HG02763 (cell line): Measurements from ENCODE around the gene OR2D3.
"Not testable (repeated sequence)": the region's sequence is repeated elsewhere in the genome, so short reads cannot be mapped to it uniquely, and the experiment has no call there.

ENCODE experiments used
- ATAC-seq: cut with Tn5 transposase; IDR thresholded peaks from one replicate; pipeline ENCODE4 v1.9.1; 2021; ENCODE audit warnings: mild to moderate bottlenecking, moderate library complexity; ENCODE audit not compliant: unreplicated experiment

Gene OR2D3

DNA sequence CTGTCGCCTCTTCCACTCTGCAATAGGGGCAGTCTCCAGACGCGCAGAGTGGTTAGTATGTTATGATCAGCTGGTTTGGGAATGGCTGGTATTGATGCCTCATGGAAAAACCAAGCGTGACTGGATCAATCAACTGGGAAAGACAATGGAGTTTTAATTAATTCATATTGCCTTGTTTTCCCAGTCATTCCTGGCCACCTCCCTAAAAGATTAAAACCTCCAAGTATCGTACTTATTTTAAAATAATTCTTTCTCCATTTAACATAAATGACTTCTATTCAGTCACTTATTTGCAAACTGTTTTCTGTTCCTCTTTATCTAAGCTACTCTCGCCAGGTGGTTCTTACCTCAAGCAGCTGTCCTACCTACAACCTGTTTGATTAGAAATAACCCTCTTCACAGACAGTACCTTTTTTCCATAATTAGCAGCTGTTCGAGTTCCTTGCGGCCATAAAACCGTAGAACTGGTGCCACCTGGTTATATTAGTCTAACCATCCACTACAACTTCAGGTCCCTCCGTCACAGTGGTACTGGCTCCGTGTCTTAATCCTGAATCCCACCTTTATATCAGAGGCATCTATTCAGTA is 6.3 kb downstream of the OR2D3 start:
- peak; percentile 68 for ATAC-seq

DNA sequence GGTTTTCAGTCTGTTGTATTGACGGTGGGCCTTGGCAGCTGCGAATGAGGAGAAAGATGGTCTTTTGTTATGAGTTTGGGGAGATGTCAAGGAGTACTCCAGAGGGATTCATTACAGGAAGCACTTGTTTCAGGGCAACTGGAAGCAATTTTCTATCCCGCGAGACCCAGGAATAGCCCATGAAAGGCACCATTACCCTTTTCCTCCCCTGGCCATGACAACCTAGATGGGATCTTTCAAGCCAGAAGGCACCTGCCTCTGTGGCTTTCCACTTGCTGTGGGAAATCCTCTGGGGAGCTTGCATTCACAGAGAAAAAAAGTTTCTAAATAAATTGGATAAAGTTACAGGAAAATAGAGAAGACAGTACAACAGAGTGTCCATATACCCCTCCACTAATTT is 8.1 kb downstream of the OR2D3 start:
- no peak for ATAC-seq

DNA sequence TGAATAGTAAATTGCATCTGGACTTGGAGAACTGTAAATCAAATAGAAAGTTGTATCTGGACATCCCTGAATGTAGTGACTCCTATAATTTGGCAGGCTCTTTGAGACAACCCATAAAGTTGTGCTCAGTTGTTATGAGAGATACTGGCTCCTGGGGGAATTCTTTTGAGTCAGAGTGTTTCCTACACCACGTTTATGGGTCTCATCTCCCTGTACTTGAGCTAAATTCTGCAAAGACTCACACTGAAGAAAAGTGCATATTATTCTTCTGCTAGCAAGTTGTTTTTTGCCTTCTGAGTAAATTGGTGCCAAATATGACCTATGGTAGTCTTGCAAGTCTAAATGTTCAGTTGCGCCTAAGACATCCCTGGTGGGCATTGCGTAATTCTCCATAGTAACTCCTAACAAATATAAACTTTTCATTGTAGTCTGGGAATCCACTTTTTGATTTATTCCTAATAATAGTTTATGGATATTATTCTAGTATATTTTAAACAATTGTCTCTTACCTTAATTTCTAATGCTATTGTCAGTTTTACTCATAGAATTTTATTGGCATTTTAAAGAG is 10.4 kb downstream of the OR2D3 start:
- ATAC-seq = no peak

DNA sequence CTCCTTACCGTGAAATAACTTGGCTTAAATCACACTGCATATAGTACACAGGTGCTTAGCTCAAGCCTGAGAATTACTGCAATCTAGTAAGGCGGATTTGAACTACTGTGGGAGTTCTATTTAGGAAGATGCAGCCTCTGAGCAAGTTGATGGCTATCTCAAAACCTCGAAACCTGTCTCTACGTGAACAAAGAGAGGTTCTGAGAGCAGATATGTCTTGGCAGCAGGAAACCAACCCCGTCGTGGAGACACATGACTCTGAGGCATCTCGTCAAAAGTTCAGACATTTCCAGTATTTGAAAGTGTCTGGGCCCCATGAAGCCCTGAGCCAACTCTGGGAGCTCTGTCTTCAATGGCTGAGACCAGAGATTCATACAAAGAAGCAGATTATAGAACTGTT is 11.3 kb downstream of the OR2D3 start:
- no peak for ATAC-seq

DNA sequence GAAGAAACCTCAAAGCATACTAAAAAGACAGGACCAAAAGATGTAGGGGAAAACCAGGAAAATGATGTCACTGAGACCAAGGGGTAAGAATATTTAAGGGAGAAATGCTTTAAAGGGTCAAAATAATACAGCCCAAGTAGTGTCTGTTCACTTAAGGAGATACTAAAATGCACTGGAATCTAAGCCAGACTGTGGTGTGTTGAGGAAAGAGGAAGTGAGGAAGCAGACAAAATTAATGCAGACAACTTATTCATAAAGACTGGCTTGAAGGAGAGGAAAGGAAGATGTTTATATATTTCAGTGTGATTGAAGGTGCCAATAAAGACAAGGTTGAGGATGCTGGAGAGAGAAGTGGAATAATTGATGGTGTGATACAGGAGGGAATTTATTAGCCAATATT is 21.2 kb downstream of the OR2D3 start:
- no peak for ATAC-seq

DNA sequence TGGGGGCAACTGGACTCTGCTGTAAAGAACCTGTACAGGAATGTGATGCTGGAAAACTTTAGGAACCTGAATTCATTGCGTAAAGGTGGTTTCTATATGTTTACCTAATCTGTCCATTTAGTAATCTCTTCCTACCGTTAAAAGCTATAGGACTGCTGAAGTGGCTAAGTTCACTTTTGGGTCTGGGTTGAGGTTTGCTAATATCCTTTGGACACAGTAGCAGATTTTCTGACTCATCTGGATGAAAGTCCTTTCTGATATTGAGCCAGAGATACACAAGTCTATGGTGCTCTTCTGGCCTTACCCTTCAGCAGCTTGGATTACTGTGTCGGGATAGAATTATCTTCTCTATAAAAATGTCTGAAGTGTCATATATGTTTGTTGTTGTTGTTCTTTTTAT is 22.3 kb downstream of the OR2D3 start:
- ATAC-seq = no peak

DNA sequence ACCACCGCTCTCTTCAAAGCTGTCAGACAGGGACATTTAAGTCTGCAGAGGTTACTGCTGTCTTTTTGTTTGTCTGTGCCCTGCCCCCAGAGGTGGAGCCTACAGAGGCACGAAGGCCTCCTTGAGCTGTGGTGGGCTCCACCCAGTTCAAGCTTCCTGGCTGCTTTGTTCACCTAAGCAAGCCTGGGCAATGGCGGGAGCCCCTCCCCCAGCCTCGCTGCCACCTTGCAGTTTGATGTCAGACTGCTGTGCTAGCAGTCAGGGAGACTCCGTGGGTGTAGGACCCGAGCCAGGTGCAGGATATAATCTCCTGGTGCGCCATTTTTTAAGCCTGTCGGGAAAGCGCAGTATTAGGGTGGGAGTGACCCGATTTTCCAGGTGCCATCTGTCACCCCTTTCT is 33.4 kb downstream of the OR2D3 start:
- not testable (repeated sequence) for ATAC-seq

DNA sequence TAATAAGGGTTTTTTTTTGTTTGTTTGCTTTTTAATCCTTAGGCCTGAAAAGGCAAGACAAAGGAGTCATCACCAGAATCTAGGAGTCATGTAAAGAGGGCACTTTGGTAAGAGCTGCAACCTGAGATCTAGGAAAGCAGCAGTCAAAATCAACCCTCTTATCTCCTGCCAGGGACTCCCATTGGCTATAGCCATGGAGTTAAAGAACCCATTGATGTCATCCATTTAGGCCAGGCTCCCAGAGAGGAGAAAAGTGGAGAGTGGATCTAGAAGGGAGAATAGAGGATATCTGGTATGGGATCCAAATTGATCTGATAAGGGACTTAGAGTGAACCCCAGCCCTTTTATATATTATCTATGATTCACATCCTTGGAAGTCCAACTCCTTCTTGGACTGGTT is 41.3 kb downstream of the OR2D3 start:
- ATAC-seq = no peak

DNA sequence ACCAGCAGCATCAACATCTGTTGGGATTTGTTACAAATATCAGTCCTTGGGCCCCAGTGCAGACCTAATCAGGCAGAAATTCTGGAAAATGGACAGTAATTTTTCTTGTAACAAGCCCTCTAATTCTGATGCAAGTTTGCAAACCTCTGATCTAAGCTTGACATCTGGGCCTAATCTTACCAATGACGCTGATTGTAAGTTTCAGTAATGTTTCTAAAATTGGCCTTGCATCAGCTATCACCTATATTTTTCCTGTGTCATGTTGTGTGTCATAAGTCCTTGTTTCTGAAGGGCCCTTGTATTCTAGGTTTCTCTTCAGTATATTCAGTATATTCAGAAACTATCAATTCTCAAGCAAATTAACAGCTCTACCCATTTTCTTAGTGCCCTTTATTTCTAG is 41.9 kb downstream of the OR2D3 start:
- no peak for ATAC-seq

DNA sequence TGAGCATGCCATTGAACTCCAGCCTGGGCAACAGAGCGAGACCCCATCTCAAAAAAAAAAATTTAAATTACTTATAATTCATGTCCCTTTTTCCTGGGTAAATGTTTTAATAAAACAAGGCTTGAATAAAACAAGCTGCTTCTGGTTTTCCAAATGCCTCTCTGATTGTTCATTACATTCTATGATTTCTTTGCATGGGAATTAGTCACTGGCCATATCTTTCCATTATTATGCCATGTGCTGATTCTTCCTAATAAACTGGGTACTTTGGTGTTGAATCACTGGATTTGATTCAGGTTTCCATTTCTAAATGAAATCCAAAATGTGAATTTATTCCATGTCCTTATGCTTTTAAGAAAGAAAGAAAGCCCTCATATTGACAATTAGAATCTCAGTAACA is 48.0 kb downstream of the OR2D3 start:
- ATAC-seq = no peak

DNA sequence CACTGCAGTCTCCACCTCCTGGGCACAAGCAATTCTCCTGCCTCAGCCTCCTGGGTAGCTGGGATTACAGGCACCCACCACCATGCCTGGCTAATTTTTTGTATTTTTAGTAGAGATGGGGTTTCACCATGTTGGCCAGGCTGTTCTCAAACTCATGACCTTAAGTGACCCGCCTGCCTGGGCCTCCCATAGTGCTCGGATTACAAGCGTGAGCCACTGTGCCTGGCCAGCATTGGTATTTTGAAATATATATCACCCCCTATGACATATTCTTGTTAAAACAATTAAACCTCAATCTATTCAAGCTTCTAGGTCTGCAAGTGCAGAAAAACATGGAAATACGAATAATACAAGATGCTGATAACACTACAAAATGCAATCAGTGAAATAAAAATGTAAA is 49.1 kb downstream of the OR2D3 start:
- not testable (repeated sequence) for ATAC-seq
